HepG2 (cell line): ENCODE measurements around the gene FXN. TPM values are rescaled to one million over a fixed set of nuclear protein-coding genes. Genes with fewer than 3 reads are reported as not detected.
A peak's percentile ranks its signal among the peaks of the same experiment; 100 is the strongest.

ENCODE experiments used
- ATAC-seq: fragments of 200-7000 bp; cut with Tn5 transposase; 3 replicates; pipeline ENCODE4 v1.9.1; 2020; ENCODE audit warnings: mild to moderate bottlenecking, moderate library complexity
- BruUV-seq: library from RNA; stranded (reverse); fragments of 400-500 nt; replicated peaks from 2 replicates; lab custom pipeline; 2021; lab: Mats Ljungman, UMichigan
- CTCF ChIA-PET: fragments of 300-600 bp; formaldehyde crosslinking; extraction: SDS; loops from one replicate; lab custom pipeline; 2021; ENCODE audit warnings: low total read pairs, inconsistent platforms, low intra/inter-chr PET ratio; lab: Yijun Ruan, JAX
- POLR2A ChIA-PET: fragments of 350-600 bp; sonication (Branson Sonifier 250); formaldehyde crosslinking; loops from one replicate; lab custom pipeline; 2020; ENCODE audit warnings: antibody characterized with exemption, inconsistent platforms; lab: Yijun Ruan, JAX
- DNase-seq: peaks from one replicate; pipeline ENCODE4 v3.0.0-alpha.2; 2015; ENCODE audit warnings: low spot score
- FAIRE-seq: peaks from 3 replicates; lab custom pipeline; 2011; peaks lifted over from hg19 to GRCh38; lab: Jason Lieb, UNC
- H2AFZ ChIP-seq: one replicate; pipeline ENCODE4 v1.6.1; 2011; ENCODE audit warnings: low read length, inconsistent platforms
- H3K27ac ChIP-seq: fragments of 300-600 bp; 3 replicates; pipeline ENCODE4 v1.8.0; 2011; ENCODE audit warnings: mixed run types, mild to moderate bottlenecking, mixed read lengths, low read length, inconsistent platforms; ENCODE audit not compliant: insufficient read depth; ENCODE audit errors: extremely low read length
- H3K27me3 ChIP-seq, 2 experiments: fragments of 200-600 bp in 1 of 2; 2 replicates in 1 of 2; 3 replicates in 1 of 2; pipeline versions ENCODE4 v1.6.0 to v1.8.0; 2011; ENCODE audit warnings: low read length in 2 of 2, mild to moderate bottlenecking in 2 of 2, moderate library complexity in 2 of 2, inconsistent platforms in 1 of 2; ENCODE audit not compliant: insufficient read depth in 2 of 2, control insufficient read depth in 1 of 2
- H3K36me3 ChIP-seq, 2 experiments: fragments of 200-600 bp in 1 of 2; replicated peaks in 1 of 2; 2 replicates in 1 of 2; 3 replicates in 1 of 2; pipeline versions ENCODE4 v1.5.1 to v1.8.0; 2011; ENCODE audit warnings: low read length in 2 of 2, inconsistent platforms in 1 of 2; ENCODE audit not compliant: insufficient read depth in 2 of 2, control insufficient read depth in 1 of 2
- H3K4me1 ChIP-seq: 2 replicates; pipeline ENCODE4 v1.5.1; 2012; ENCODE audit warnings: low read length, inconsistent platforms; ENCODE audit not compliant: insufficient read depth
- H3K4me2 ChIP-seq: 2 replicates; pipeline ENCODE4 v1.6.0; 2011; ENCODE audit warnings: low read depth, low read length, inconsistent platforms
- H3K4me3 ChIP-seq, 3 experiments: fragments of 200-600 bp in 1 of 3; sonication (generic), shearing (Covaris generic) in 1 of 3; replicated peaks in 1 of 3; 2 replicates each; pipeline ENCODE4 v1.5.1; 2011 to 2016; ENCODE audit warnings: low read length in 3 of 3, inconsistent platforms in 2 of 3, low read depth in 2 of 3, mild to moderate bottlenecking in 2 of 3, control low read depth in 1 of 3, mixed read lengths in 1 of 3; ENCODE audit not compliant: insufficient read depth in 1 of 3
- H3K79me2 ChIP-seq: one replicate; pipeline ENCODE4 v1.6.1; 2011; ENCODE audit warnings: low read length, inconsistent platforms; ENCODE audit not compliant: insufficient read depth
- H3K9ac ChIP-seq: 2 replicates; pipeline ENCODE4 v1.6.0; 2011; ENCODE audit warnings: mild to moderate bottlenecking, low read depth, low read length, inconsistent platforms; ENCODE audit not compliant: insufficient read depth
- H3K9me3 ChIP-seq: 2 replicates; pipeline ENCODE4 v1.5.1; 2012; ENCODE audit warnings: mild to moderate bottlenecking, low read length
- H4K20me1 ChIP-seq: 2 replicates; pipeline ENCODE4 v1.6.0; 2011; ENCODE audit warnings: inconsistent platforms, mild to moderate bottlenecking, low read length, moderate library complexity; ENCODE audit not compliant: insufficient read depth
- MED8 ChIP-seq: sonication (generic); formaldehyde crosslinking; IDR thresholded peaks from 2 replicates; pipeline ENCODE4 v1.8.1; 2023; ENCODE audit warnings: mild to moderate bottlenecking, missing genetic modification reagents; ENCODE audit not compliant: insufficient replicate concordance
- MYNN ChIP-seq: sonication (generic); formaldehyde crosslinking; IDR thresholded peaks from 2 replicates; pipeline ENCODE4 v1.4.0; 2020; ENCODE audit warnings: mild to moderate bottlenecking, low read depth, missing genetic modification reagents
- SIN3A ChIP-seq: IDR thresholded peaks from 2 replicates; pipeline ENCODE4 v1.6.1; 2011; ENCODE audit warnings: low read depth, mild to moderate bottlenecking, control low read depth, low read length, borderline replicate concordance
- TBX2 ChIP-seq: sonication (generic); formaldehyde crosslinking; IDR thresholded peaks from 2 replicates; pipeline ENCODE4 v1.5.0; 2020; ENCODE audit warnings: missing genetic modification reagents, mild to moderate bottlenecking, borderline replicate concordance
- TCF7L2 ChIP-seq: IDR thresholded peaks from 2 replicates; pipeline ENCODE4 v1.6.1; 2011; ENCODE audit warnings: mild to moderate bottlenecking, low read depth, low read length, moderate library complexity
- ZEB1 ChIP-seq: IDR thresholded peaks from 2 replicates; pipeline ENCODE4 v1.6.1; 2012; ENCODE audit warnings: mild to moderate bottlenecking, low read depth, inconsistent platforms; ENCODE audit not compliant: insufficient replicate concordance
- ZNF792 ChIP-seq: IDR thresholded peaks from 2 replicates; pipeline ENCODE4 v1.6.1; 2016
- WGBS: methylation state at CpG from one replicate; pipeline ENCODE4 v1.1.6; 2017; ENCODE audit warnings: low lambda C conversion rate; 5-methylcytosine and 5-hydroxymethylcytosine counted together
- in situ Hi-C: cut with HindIII; loops from 2 replicates; pipeline ENCODE4 v1.10.0; 2017; ENCODE audit warnings: low pct_unique_long_range_greater_than_20kb; ENCODE audit not compliant: extremely low pct_ligation_motif_present
- intact Hi-C: fragments of 100-400 bp; cut with micrococcal nuclease; formaldehyde crosslinking; loops from one replicate; pipeline ENCODE4 v1.10.0; 2022; ENCODE audit not compliant: unreplicated experiment
- polyA plus RNA-seq, 8 experiments: library from polyadenylated mRNA; depleted of rRNA in 3 of 8; stranded (reverse) in 7 of 8; unstranded in 1 of 8; fragments of >200 nt; fragmentation: Illumina TruSeq in 4 of 8; extraction: Trizol in 4 of 8; gene quantifications; 2 replicates each; pipeline versions ENCODE4 v1.2.1 to v1.2.3, GENCODE V29; 2011 to 2016; ENCODE audit warnings: low read depth in 4 of 8, missing spikeins in 1 of 8, mixed read lengths in 1 of 8; ENCODE audit not compliant: insufficient read depth in 1 of 8
- total RNA-seq, 5 experiments: library from RNA; depleted of rRNA; stranded (reverse); fragments of >200 nt; fragmentation: Illumina TruSeq; extraction: Trizol; gene quantifications; 2 replicates each; pipeline ENCODE4 v1.2.3, GENCODE V29; 2016; ENCODE audit warnings: low read depth in 1 of 5
- TF ChIP-seq, protein P1 (sequence below): IDR thresholded peaks from 2 replicates; pipeline ENCODE4 v1.6.1; 2016; ENCODE audit warnings: low read depth, missing genetic modification reagents, missing compliant biosample characterization
- TF ChIP-seq, protein P2 (sequence below): sonication (generic); formaldehyde crosslinking; IDR thresholded peaks from 2 replicates; pipeline ENCODE4 v1.9.0; 2022; ENCODE audit warnings: missing genetic modification reagents, mild to moderate bottlenecking, borderline replicate concordance
- TF ChIP-seq, protein P3 (sequence below): IDR thresholded peaks from 2 replicates; pipeline ENCODE4 v1.6.1; 2016; ENCODE audit warnings: missing compliant biosample characterization, missing genetic modification reagents, borderline replicate concordance

The FXN gene
- total and polyA plus RNA-seq, 2 of the 13 experiments (the other 11 are each of a cell fraction or from before 2014, with no cell fraction given) = 24.1 to 26.0 TPM

DNA sequence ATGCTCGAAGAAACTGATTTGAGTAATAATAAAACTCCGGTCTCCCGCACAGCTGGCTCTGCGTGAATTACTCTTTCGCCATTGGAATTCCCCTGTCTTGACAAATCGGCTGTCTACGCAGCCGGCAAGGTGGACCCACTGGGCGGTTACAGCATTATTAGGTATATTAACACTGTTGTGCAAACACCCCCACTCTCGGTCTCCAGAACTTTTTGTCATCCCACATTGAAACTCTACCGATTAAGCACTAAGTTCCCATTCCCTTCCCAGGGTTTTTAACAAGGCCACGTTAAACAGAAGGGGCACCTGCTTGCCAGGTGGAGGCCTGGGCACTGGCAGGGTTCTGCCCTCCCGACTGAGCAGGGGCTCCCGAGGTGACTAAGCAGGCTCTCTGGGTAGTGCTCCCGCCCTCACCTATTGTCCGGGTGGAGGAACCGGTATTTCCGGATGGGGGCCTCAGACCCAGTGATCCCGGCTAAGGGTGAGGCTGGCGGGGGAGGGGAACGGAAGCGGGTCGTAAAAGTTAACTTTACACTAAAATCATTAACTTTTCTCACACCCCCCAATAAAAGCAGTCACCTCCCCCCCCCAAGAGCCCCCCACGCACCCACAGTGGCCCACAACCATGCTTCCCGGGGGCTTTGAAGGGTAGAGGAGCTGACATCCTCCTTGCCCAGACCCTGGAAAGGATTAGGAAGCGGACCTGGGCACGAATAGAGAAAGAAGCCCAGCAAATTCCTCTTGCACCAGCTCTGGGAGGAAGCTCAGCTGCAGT, 85.0 kb downstream of the FXN start (continued):
- TF ChIP-seq MED8 (CRISPR knock-in tag) = peak; percentile 70

DNA sequence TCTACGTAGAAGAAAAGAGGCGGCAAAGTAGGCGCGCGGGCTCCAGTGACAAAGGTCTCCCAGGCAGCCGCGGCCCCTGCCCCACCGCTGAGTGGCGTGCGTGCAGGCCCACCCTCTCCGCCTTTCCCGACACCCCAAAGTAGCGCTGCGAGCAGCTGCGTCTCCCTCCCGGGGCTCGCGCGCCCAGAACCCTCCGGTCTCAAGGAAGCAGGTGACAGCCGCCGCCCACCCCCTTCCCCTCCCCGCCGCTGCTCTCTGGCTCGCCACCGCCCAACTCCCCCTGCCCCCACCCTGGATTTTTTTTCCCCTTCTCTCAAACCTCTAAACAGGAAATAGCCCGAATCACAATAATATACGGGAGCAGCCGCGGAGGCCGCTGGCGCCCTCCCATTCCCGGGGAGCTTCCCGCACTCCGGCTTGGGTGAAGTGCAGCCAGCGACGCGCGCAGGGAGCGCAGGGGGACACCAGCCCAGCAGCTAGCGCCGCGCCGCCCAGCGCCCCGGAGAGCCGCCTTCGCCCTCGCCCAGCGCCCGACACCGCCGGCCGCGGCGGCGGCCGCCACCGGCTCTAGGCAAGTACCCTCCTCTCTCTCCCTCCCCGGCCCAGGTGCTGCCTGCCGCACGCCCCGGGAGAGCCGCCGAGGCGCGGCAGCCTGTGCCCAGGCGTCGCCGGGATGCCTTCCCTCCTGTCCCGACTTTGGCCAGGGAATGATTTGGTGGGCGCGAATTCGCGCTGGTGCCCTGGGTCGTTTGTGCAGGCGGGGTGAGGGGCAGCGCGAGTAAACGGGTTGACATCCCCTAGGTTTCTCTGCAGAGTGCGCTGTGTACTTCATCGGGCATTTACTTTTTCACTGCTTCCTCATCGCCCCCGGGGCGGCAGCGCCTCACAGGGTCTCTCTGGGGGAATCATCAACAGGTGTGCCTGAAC, 85.9 kb downstream of the FXN start:
- H3K36me3 ChIP-seq = peaks cover 0 to 4% of the 10 kb centered on the region in 2 experiments; a peak in 1 of 5 replicates
- H4K20me1 ChIP-seq = 0 out of 2 replicates have a peak, but pooled peaks cover 3% of the 10 kb centered on the region
- no peak for FAIRE-seq
- peak overlapping the region; percentile 98 for H3K4me2 ChIP-seq
- peaks cover 37% of the 10 kb centered on the region for H3K79me2 ChIP-seq
- no TSS peak for BruUV-seq
- intact Hi-C loops = loop anchor here (1.0 to 5.0 kb wide), 6 partner anchors 10 to 69 kb away; partner anchors contain the start of gene TJP2
- no peak overlapping the region for H2AFZ ChIP-seq
- ChIA-PET CTCF (no interaction called here), POLR2A (interaction anchor here (0.7 to 4.2 kb wide), 22 partner anchors 8 to 72 kb away, joined by 3 to 41 read pairs (median 6); partner anchors contain the start of gene TJP2)
- peak overlapping the region; percentile 83 for H3K9ac ChIP-seq
- H3K27ac ChIP-seq = peak overlapping the region; percentile 99
- peak overlapping the region; percentile 75 to 92 (median 91) for H3K4me3 ChIP-seq
- peaks cover 29% of the 10 kb centered on the region for H3K4me1 ChIP-seq
- no peaks in the 10 kb centered on the region for H3K9me3 ChIP-seq
- peak; percentile 81 for ATAC-seq
- peak; percentile 72 for DNase-seq
- 3% methylated on average over 25 of the region's 86 CpGs for WGBS
- in situ Hi-C loops = no loop called here
- H3K27me3 ChIP-seq = no peaks in the 10 kb centered on the region; a peak in 1 of 5 replicates
- no peak for TF ChIP-seq MYNN (CRISPR knock-in tag)
- TF ChIP-seq ZNF792 = no peak
- TF ChIP-seq, protein P1, sequence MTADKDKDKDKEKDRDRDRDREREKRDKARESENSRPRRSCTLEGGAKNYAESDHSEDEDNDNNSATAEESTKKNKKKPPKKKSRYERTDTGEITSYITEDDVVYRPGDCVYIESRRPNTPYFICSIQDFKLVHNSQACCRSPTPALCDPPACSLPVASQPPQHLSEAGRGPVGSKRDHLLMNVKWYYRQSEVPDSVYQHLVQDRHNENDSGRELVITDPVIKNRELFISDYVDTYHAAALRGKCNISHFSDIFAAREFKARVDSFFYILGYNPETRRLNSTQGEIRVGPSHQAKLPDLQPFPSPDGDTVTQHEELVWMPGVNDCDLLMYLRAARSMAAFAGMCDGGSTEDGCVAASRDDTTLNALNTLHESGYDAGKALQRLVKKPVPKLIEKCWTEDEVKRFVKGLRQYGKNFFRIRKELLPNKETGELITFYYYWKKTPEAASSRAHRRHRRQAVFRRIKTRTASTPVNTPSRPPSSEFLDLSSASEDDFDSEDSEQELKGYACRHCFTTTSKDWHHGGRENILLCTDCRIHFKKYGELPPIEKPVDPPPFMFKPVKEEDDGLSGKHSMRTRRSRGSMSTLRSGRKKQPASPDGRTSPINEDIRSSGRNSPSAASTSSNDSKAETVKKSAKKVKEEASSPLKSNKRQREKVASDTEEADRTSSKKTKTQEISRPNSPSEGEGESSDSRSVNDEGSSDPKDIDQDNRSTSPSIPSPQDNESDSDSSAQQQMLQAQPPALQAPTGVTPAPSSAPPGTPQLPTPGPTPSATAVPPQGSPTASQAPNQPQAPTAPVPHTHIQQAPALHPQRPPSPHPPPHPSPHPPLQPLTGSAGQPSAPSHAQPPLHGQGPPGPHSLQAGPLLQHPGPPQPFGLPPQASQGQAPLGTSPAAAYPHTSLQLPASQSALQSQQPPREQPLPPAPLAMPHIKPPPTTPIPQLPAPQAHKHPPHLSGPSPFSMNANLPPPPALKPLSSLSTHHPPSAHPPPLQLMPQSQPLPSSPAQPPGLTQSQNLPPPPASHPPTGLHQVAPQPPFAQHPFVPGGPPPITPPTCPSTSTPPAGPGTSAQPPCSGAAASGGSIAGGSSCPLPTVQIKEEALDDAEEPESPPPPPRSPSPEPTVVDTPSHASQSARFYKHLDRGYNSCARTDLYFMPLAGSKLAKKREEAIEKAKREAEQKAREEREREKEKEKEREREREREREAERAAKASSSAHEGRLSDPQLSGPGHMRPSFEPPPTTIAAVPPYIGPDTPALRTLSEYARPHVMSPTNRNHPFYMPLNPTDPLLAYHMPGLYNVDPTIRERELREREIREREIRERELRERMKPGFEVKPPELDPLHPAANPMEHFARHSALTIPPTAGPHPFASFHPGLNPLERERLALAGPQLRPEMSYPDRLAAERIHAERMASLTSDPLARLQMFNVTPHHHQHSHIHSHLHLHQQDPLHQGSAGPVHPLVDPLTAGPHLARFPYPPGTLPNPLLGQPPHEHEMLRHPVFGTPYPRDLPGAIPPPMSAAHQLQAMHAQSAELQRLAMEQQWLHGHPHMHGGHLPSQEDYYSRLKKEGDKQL (CRISPR knock-in tag) = no peak
- TF ChIP-seq SIN3A = 0 out of 2 replicates have a peak, but pooled peaks have one; percentile 31
- TF ChIP-seq, protein P2, sequence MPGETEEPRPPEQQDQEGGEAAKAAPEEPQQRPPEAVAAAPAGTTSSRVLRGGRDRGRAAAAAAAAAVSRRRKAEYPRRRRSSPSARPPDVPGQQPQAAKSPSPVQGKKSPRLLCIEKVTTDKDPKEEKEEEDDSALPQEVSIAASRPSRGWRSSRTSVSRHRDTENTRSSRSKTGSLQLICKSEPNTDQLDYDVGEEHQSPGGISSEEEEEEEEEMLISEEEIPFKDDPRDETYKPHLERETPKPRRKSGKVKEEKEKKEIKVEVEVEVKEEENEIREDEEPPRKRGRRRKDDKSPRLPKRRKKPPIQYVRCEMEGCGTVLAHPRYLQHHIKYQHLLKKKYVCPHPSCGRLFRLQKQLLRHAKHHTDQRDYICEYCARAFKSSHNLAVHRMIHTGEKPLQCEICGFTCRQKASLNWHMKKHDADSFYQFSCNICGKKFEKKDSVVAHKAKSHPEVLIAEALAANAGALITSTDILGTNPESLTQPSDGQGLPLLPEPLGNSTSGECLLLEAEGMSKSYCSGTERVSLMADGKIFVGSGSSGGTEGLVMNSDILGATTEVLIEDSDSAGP (CRISPR knock-in tag) = peak; percentile 14; the same call in 1 of the 2 replicates
- no peak for TF ChIP-seq TCF7L2
- peak; percentile 32 for TF ChIP-seq TBX2
- TF ChIP-seq ZEB1 = no peak
- TF ChIP-seq, protein P3, sequence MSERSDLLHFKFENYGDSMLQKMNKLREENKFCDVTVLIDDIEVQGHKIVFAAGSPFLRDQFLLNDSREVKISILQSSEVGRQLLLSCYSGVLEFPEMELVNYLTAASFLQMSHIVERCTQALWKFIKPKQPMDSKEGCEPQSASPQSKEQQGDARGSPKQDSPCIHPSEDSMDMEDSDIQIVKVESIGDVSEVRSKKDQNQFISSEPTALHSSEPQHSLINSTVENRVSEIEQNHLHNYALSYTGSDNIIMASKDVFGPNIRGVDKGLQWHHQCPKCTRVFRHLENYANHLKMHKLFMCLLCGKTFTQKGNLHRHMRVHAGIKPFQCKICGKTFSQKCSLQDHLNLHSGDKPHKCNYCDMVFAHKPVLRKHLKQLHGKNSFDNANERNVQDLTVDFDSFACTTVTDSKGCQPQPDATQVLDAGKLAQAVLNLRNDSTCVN = no peak
